Epithelial cell of esophagus (primary cell): ENCODE data around the gene NEU2.
"Not testable (repeated sequence)": the region's sequence is repeated elsewhere in the genome, so short reads cannot be mapped to it uniquely, and the experiment has no call there.

Experiments used
- DNase-seq: peaks from one replicate; pipeline ENCODE4 v3.0.0; 2010; ENCODE audit warnings: low read depth
- H3K4me3 ChIP-seq: 2 replicates; pipeline ENCODE4 v1.5.1; 2011; ENCODE audit warnings: mild to moderate bottlenecking, low read length, control low read depth
- TF ChIP-seq, protein P1 (sequence below): IDR thresholded peaks from 2 replicates; pipeline ENCODE4 v1.5.1; 2011; ENCODE audit warnings: low read depth, mild to moderate bottlenecking, low read length, control low read depth, inconsistent platforms; ENCODE audit not compliant: insufficient read depth; ENCODE audit errors: missing control alignments

The NEU2 gene

DNA sequence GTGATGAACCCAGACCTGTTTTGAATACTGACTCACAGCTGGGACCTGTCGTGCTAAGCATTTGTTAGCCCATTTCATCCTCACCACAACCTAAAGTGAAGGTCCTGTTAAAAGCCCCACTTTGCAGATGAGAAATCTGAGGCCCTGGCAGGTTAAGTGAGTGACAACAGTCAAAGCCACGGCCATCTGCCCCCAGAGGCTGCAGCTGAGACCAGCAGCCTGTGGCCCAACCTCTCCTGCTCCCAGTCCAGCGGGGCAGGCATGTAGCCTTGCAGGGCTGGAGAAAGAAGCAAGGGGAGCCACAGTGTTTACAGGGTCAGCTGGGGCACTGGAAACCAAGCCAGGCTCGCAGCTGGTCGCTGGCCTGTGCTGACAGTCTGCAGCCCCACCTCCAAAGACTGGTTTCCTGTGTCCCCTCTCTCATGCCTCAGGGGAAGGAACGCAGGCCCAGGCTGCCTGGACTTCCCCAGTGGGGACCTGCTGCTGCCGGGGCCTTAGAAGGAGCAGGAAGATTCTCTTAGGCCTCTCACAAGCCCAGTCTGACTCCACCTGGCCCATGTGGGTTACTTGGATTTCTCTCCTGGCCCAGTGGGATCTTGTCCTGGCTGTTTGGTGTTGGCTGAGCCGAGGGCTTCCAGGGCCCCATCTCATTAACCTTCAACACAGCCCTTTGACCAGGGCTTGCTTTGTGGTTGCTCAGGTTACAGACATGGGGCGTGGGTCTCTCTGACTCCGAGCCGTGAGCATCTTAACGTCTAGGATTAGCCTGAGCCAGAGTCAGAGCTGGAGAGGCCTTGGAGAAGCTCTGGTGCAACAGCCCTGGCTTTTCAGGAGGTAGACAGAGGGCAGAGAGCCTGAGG, 29.3 kb downstream of the NEU2 start:
- H3K4me3 ChIP-seq, result no peak overlapping the region
- DNase-seq, result no peak
- TF ChIP-seq, protein P1, sequence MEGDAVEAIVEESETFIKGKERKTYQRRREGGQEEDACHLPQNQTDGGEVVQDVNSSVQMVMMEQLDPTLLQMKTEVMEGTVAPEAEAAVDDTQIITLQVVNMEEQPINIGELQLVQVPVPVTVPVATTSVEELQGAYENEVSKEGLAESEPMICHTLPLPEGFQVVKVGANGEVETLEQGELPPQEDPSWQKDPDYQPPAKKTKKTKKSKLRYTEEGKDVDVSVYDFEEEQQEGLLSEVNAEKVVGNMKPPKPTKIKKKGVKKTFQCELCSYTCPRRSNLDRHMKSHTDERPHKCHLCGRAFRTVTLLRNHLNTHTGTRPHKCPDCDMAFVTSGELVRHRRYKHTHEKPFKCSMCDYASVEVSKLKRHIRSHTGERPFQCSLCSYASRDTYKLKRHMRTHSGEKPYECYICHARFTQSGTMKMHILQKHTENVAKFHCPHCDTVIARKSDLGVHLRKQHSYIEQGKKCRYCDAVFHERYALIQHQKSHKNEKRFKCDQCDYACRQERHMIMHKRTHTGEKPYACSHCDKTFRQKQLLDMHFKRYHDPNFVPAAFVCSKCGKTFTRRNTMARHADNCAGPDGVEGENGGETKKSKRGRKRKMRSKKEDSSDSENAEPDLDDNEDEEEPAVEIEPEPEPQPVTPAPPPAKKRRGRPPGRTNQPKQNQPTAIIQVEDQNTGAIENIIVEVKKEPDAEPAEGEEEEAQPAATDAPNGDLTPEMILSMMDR, result no peak

DNA sequence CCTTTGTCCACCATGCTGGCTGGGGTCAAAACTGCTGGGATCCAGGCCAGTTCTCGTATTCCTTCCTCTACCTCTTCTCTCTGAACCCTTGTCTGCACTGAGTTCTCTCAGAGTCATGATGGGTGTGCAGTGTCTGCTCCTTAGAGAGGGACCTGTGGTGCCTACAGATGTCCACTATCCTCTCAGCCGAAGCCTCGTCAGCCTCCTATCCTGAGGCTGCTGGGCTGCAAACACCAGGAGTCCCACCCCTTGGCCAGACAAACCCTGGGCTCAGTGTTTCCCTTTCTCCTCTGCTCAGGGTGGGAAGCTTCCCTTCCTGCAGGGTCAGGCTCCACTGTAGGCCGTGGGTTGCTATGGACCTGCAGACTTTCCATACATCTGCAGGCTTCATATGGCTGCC, 30.0 kb downstream of the NEU2 start:
- DNase-seq, result no peak
- no peak overlapping the region for H3K4me3 ChIP-seq
- TF ChIP-seq, protein P1, result no peak

DNA sequence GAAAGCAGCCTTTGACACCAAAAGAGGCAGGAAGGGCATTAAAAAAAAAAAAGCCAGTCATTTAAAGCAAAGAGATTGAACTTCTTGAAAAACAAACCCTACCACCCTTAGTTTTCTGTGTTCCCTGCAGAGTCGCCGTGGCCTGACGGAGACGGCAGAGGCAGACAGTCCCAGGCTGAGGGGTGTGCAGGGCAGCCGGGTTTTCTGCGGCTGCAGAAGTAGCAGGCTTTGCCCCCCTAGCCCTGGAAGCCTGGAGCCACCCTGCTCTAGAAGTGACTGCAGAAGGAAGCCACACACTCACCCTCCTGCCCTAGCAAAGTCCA, 30.4 kb downstream of the NEU2 start:
- TF ChIP-seq, protein P1, result no peak
- no peak overlapping the region for H3K4me3 ChIP-seq
- no peak for DNase-seq

DNA sequence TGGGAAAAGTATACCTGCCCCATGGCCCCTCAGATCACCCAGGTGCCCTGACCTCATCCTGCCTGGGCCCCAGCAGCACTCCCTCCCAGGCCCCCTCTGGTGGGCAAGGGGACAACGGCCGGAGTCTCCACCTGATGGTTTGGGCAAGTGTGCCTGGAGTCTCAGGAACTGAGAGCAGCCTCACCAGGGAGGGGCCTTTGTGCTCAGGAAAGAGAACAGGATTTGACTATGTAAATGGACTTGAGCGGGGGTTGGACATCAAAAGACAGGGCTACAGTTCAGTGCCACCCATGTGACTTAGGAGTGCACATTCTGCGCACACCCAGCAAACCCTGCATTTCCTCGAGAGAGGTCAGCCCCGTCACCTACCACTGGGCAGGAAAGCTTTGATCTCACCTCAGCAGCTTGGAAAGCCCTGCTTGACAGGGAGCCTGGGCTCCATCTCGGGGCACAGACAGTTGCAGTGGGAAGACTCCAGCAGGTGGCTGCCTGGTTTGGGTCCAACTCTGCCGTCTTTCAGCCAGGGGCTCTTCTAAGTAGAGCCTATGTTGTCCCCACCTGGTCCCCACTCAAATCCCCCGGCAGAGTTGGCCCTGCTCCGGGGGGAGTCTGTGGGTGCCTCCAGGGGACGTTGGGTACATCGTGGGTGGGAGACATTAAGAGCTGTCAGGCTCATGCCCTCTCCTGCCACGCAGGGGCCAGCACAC, 30.9 kb downstream of the NEU2 start:
- H3K4me3 ChIP-seq, result no peak overlapping the region
- TF ChIP-seq, protein P1, result no peak
- no peak for DNase-seq

DNA sequence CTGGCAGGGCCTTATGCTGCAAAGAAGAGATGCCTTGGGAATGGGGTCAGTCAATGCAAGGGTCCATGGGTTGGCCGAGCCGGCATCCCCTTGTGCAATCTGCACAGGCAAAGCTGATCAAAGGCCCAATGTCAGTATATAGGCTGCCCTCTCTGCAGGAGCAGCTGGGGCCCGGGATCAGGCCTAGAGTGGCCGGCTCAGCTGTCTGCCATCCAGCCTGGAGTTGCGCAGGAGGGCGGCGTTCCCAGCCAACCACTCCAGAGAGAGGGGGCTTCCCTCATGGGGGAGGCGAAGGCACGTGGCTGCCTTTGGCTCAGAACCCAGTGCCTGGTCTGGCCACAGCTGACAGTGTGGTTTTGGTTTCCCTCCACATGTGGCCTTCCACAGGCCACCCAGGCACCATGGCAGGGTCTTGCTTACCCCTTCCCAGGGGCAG, 31.5 kb downstream of the NEU2 start:
- no peak overlapping the region for H3K4me3 ChIP-seq
- no peak for DNase-seq
- TF ChIP-seq, protein P1, result no peak

DNA sequence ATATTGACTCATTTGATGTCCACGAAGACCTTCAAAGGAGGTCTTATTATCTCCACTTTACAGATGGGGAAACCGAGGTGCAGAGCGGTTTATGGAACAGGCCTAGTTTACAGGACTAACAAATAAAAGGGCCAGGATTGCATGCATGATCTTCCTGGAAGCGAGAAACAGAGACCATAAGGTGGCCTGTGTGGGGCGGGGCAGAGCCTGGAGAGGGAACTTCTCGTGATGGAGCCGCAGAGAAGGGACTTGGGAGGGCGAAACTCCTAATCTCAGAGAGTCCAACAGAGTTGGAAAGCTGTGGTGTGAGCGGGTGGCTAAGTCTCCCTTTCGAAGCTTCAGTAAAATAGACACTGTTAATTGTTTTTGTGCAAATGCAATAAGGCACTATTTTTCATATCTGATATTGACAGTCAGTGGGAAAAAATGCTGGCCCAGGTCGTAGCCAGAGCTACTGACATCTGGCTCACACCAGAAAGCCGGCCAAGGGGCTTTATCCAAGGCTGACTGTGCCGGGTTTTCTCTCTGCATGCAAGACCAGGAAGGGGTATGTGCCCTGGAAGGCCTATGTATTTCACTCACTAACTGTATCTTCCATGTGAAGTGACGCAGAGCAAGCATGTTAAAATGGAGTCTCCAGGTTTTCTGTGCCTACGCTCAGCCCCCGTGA, 32.2 kb downstream of the NEU2 start:
- DNase-seq, result no peak
- H3K4me3 ChIP-seq, result no peak overlapping the region
- TF ChIP-seq, protein P1, result no peak

DNA sequence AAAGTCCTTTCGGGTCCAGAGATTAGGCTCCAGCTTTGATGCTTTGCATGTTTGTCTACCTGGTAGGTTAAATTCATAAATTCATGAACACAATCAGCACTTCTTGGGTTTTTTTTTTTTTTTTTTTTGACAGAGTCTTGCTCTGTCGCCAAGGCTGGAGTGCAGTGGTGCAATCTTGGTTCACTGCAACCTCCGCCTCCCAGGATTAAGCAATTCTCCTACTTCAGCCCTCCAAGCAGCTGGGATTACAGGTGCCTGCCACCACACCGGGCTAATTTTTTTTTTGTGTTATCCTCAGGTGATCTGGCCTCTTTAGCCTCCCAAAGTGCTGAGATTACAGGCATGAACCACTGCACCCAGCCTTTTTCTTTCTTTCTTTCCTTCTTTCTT, 32.7 kb downstream of the NEU2 start:
- DNase-seq, result not testable (repeated sequence)

More for the DNA sequence above, 32.7 kb downstream of the NEU2 start:
- H3K4me3 ChIP-seq, result not testable (repeated sequence)
